Measurements from ENCODE around the gene PTPRD. TPM values are rescaled to one million over a fixed set of nuclear protein-coding genes. Genes with fewer than 3 reads are reported as not detected.

The PTPRD gene
- total and polyA plus RNA-seq, 9 of the 15 experiments (the other 6 are each of a cell fraction or from before 2014, with no cell fraction given): 0.11 TPM; not detected in 8

DNA sequence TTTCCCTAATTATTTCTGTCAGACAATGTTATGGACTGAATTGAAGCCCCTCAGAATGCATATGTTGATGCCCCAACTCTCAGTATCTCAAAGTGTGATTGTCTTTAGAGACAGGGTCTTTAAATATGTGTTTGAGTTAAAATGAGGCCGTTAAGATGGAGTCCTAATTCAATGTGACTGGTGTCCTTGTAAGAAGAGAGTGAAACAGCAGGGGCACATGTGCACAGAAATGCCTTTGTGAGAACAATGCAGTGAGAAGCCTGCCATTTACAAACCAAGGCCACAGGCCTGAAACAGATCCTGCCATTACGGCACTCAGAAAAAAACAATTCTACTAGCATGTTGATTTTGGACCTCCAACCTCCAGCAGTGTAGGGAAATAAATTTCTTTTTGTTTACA lies 2330.3 kb downstream of the PTPRD start:
- H3K4me2 ChIP-seq (ENCODE audit: insufficient read depth, low read length): no peak overlapping the region
- no peaks in the 10 kb centered on the region for H3K4me1 ChIP-seq (replicated peaks in 1 of 2; ENCODE audit: control insufficient read depth in 2 of 2, insufficient read depth in 2 of 2, low read length in 2 of 2)
- no peak overlapping the region for H2AFZ ChIP-seq (ENCODE audit: low read depth, low read length)
- H3K27me3 ChIP-seq (ENCODE audit: control insufficient read depth in 2 of 2, insufficient read depth in 2 of 2, low read length in 2 of 2): no peaks in the 10 kb centered on the region
- TF ChIP-seq, protein P1, sequence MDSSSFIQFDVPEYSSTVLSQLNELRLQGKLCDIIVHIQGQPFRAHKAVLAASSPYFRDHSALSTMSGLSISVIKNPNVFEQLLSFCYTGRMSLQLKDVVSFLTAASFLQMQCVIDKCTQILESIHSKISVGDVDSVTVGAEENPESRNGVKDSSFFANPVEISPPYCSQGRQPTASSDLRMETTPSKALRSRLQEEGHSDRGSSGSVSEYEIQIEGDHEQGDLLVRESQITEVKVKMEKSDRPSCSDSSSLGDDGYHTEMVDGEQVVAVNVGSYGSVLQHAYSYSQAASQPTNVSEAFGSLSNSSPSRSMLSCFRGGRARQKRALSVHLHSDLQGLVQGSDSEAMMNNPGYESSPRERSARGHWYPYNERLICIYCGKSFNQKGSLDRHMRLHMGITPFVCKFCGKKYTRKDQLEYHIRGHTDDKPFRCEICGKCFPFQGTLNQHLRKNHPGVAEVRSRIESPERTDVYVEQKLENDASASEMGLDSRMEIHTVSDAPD (CRISPR knock-in tag; IDR thresholded peaks at IDR 0.05): no peak
- TF ChIP-seq RFX5 (IDR thresholded peaks at IDR 0.05; ENCODE audit: low read depth, low read length): no peak
- TF ChIP-seq, protein P2, sequence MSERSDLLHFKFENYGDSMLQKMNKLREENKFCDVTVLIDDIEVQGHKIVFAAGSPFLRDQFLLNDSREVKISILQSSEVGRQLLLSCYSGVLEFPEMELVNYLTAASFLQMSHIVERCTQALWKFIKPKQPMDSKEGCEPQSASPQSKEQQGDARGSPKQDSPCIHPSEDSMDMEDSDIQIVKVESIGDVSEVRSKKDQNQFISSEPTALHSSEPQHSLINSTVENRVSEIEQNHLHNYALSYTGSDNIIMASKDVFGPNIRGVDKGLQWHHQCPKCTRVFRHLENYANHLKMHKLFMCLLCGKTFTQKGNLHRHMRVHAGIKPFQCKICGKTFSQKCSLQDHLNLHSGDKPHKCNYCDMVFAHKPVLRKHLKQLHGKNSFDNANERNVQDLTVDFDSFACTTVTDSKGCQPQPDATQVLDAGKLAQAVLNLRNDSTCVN (CRISPR knock-in tag; IDR thresholded peaks at IDR 0.05): no peak
- TF ChIP-seq ELF4 (CRISPR knock-in tag; IDR thresholded peaks at IDR 0.05): no peak
- no peak for TF ChIP-seq YBX1 (IDR thresholded peaks at IDR 0.05)
- no peak for TF ChIP-seq ZBTB7A (IDR thresholded peaks at IDR 0.05; ENCODE audit: borderline replicate concordance, control insufficient read depth, low read depth, low read length)
- TF ChIP-seq, protein P3, sequence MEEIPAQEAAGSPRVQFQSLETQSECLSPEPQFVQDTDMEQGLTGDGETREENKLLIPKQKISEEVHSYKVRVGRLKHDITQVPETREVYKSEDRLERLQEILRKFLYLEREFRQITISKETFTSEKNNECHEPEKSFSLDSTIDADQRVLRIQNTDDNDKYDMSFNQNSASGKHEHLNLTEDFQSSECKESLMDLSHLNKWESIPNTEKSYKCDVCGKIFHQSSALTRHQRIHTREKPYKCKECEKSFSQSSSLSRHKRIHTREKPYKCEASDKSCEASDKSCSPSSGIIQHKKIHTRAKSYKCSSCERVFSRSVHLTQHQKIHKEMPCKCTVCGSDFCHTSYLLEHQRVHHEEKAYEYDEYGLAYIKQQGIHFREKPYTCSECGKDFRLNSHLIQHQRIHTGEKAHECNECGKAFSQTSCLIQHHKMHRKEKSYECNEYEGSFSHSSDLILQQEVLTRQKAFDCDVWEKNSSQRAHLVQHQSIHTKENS (CRISPR knock-in tag; IDR thresholded peaks at IDR 0.05): no peak
- TF ChIP-seq, protein P4, sequence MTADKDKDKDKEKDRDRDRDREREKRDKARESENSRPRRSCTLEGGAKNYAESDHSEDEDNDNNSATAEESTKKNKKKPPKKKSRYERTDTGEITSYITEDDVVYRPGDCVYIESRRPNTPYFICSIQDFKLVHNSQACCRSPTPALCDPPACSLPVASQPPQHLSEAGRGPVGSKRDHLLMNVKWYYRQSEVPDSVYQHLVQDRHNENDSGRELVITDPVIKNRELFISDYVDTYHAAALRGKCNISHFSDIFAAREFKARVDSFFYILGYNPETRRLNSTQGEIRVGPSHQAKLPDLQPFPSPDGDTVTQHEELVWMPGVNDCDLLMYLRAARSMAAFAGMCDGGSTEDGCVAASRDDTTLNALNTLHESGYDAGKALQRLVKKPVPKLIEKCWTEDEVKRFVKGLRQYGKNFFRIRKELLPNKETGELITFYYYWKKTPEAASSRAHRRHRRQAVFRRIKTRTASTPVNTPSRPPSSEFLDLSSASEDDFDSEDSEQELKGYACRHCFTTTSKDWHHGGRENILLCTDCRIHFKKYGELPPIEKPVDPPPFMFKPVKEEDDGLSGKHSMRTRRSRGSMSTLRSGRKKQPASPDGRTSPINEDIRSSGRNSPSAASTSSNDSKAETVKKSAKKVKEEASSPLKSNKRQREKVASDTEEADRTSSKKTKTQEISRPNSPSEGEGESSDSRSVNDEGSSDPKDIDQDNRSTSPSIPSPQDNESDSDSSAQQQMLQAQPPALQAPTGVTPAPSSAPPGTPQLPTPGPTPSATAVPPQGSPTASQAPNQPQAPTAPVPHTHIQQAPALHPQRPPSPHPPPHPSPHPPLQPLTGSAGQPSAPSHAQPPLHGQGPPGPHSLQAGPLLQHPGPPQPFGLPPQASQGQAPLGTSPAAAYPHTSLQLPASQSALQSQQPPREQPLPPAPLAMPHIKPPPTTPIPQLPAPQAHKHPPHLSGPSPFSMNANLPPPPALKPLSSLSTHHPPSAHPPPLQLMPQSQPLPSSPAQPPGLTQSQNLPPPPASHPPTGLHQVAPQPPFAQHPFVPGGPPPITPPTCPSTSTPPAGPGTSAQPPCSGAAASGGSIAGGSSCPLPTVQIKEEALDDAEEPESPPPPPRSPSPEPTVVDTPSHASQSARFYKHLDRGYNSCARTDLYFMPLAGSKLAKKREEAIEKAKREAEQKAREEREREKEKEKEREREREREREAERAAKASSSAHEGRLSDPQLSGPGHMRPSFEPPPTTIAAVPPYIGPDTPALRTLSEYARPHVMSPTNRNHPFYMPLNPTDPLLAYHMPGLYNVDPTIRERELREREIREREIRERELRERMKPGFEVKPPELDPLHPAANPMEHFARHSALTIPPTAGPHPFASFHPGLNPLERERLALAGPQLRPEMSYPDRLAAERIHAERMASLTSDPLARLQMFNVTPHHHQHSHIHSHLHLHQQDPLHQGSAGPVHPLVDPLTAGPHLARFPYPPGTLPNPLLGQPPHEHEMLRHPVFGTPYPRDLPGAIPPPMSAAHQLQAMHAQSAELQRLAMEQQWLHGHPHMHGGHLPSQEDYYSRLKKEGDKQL (CRISPR knock-in tag; IDR thresholded peaks at IDR 0.05; ENCODE audit: borderline replicate concordance): no peak
- no peak for TF ChIP-seq ZSCAN29 (IDR thresholded peaks at IDR 0.05)
- no peak for TF ChIP-seq ZNF77 (CRISPR knock-in tag; IDR thresholded peaks at IDR 0.05)
- no peak for TF ChIP-seq FOXK1 (CRISPR knock-in tag; IDR thresholded peaks at IDR 0.05; ENCODE audit: borderline replicate concordance)
- no peak for TF ChIP-seq ZNF3 (CRISPR knock-in tag; IDR thresholded peaks at IDR 0.05)
- TF ChIP-seq, protein P5, sequence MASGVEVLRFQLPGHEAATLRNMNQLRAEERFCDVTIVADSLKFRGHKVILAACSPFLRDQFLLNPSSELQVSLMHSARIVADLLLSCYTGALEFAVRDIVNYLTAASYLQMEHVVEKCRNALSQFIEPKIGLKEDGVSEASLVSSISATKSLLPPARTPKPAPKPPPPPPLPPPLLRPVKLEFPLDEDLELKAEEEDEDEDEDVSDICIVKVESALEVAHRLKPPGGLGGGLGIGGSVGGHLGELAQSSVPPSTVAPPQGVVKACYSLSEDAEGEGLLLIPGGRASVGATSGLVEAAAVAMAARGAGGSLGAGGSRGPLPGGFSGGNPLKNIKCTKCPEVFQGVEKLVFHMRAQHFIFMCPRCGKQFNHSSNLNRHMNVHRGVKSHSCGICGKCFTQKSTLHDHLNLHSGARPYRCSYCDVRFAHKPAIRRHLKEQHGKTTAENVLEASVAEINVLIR (CRISPR knock-in tag; IDR thresholded peaks at IDR 0.05): no peak
- H3K9me3 ChIP-seq (replicated peaks; ENCODE audit: control insufficient read depth, insufficient read depth, low read depth, low read length): no peaks in the 10 kb centered on the region
- BruUV-seq (replicated peaks): no TSS peak
- H3K79me2 ChIP-seq (ENCODE audit: control insufficient read depth, insufficient read depth, low read length): no peaks in the 10 kb centered on the region
- H3K27ac ChIP-seq (ENCODE audit: extremely low read depth, low read depth, low read length): no peak overlapping the region
- intact Hi-C loops (cut with micrococcal nuclease): no loop called here
- H3K36me3 ChIP-seq (ENCODE audit: control insufficient read depth, insufficient read depth, low read length): no peaks in the 10 kb centered on the region
- ChIA-PET POLR2A (no interaction called here), CTCF (ENCODE audit: low intra/inter-chr PET ratio) (no interaction called here)
- in situ Hi-C loops (cut with MboI): no loop called here
- no peaks in the 10 kb centered on the region for H3K9me1 ChIP-seq (ENCODE audit: control insufficient read depth, insufficient read depth, low read length)
- DNase-seq (ENCODE audit: extremely low read depth in 1 of 4, low spot score in 3 of 4): no peak
- no peak overlapping the region for H3K4me3 ChIP-seq
- FAIRE-seq: no peak
- 0% methylated on average over 2 of the region's 2 CpGs for WGBS (ENCODE audit: insufficient coverage, low coverage, missing lambda C conversion rate)
- ATAC-seq: no peak
- no peak overlapping the region for H3K9ac ChIP-seq (ENCODE audit: insufficient read depth in 1 of 2, low read depth in 2 of 2, low read length in 2 of 2)
- H4K20me1 ChIP-seq (replicated peaks; ENCODE audit: control insufficient read depth, insufficient read depth, low read length): no peaks in the 10 kb centered on the region
